Ascending aorta (tissue), 2 donors: ENCODE measurements around the gene ESX1. TPM values are rescaled to one million over a fixed set of nuclear protein-coding genes. Genes with fewer than 3 reads are reported as not detected.
"Not testable (repeated sequence)": the region's sequence is repeated elsewhere in the genome, so short reads cannot be mapped to it uniquely, and the experiment has no call there.

Experiments used
- DNase-seq, 2 donors: peaks; one replicate each; pipeline ENCODE4 v3.0.0-alpha.2; 2019; ENCODE audit warnings: low spot score in 2 of 2
- H3K27ac ChIP-seq, 2 donors: fragments of 200-600 bp; sonication (generic); one replicate each; pipeline ENCODE4 v1.5.1; 2016 to 2017; ENCODE audit warnings: mild to moderate bottlenecking in 1 of 2
- H3K27me3 ChIP-seq: fragments of 200-600 bp; sonication (generic); one replicate; pipeline ENCODE4 v1.5.1; 2017
- H3K36me3 ChIP-seq, 2 donors: fragments of 200-600 bp; sonication (generic); one replicate each; pipeline ENCODE4 v1.5.1; 2016
- H3K4me1 ChIP-seq, 2 donors: fragments of 200-600 bp; sonication (generic); one replicate each; pipeline ENCODE4 v1.5.1; 2016 to 2017; ENCODE audit warnings: mild to moderate bottlenecking in 1 of 2
- H3K4me3 ChIP-seq, 2 donors: fragments of 200-600 bp; sonication (generic); one replicate each; pipeline ENCODE4 v1.5.1; 2016 to 2017; ENCODE audit warnings: mild to moderate bottlenecking in 1 of 2
- H3K9me3 ChIP-seq, 2 donors: fragments of 200-600 bp; sonication (generic); one replicate each; pipeline ENCODE4 v1.5.1; 2016
- CTCF ChIP-seq, 3 experiments: fragments of 200-600 bp in 2 of 3; fragments of 450-650 bp in 1 of 3; sonication (generic) in 2 of 3; IDR thresholded peaks; one replicate each; pipeline ENCODE4 v1.5.1; 2016 to 2019; ENCODE audit warnings: antibody characterized with exemption in 3 of 3, mild to moderate bottlenecking in 1 of 3, moderate library complexity in 1 of 3
- intact Hi-C: fragments of 100-400 bp; cut with DNase I; formaldehyde crosslinking; loops from one replicate; pipeline ENCODE4 v1.15.1; 2023
- total RNA-seq: library from RNA; depleted of rRNA; stranded (reverse); fragments of >200 nt; gene quantifications from one replicate; pipeline ENCODE4 v1.1.0, GENCODE V29; 2016

Gene ESX1
- total RNA-seq, 1 donor from 2014 or later: not detected

GRCh38 chrX:104270212-104270611 lies 15.5 kb upstream of the ESX1 start:
- Histone ChIP-seq H3K27ac (no peak overlapping the region), H3K4me3 (no peak overlapping the region), H3K36me3 (no peaks in the 10 kb centered on the region), H3K4me1 (no peaks in the 10 kb centered on the region), H3K27me3 (no peaks in the 10 kb centered on the region), H3K9me3 (no peaks in the 10 kb centered on the region)
- intact Hi-C loops: loop anchor here (5.0 kb wide), 1 partner anchor 73 kb away; no protein-coding TSS in a partner anchor
- no peak for TF ChIP-seq CTCF (IDR thresholded peaks at IDR 0.05)
- no peak for DNase-seq

- H3K36me3 ChIP-seq: no peaks in the 10 kb centered on the region
- H3K27ac ChIP-seq: no peak overlapping the region
- no peaks in the 10 kb centered on the region for H3K9me3 ChIP-seq
- no peaks in the 10 kb centered on the region for H3K4me1 ChIP-seq
- no peak overlapping the region for H3K4me3 ChIP-seq
- H3K27me3 ChIP-seq: peaks cover 13% of the 10 kb centered on the region
- TF ChIP-seq CTCF (IDR thresholded peaks at IDR 0.05): no peak
- intact Hi-C loops: no loop called here
- DNase-seq: no peak
Measured at GRCh38 chrX:104255465-104255864, 732 bp upstream of the ESX1 start.

GRCh38 chrX:104253567-104254441 lies 929 bp downstream of the ESX1 start:
- peak overlapping the region; percentile 11 to 39 for H3K4me3 ChIP-seq
- intact Hi-C loops: no loop called here
- peaks cover 13% of the 10 kb centered on the region for H3K27me3 ChIP-seq

GRCh38 chrX:104250470-104250869 lies 4.3 kb downstream of the ESX1 start:
- H3K4me3 ChIP-seq: no peak overlapping the region
- intact Hi-C loops: no loop called here
- H3K36me3 ChIP-seq: no peaks in the 10 kb centered on the region
- no peaks in the 10 kb centered on the region for H3K9me3 ChIP-seq
- no peak for TF ChIP-seq CTCF (IDR thresholded peaks at IDR 0.05)
- DNase-seq: no peak
- H3K27me3 ChIP-seq: peaks cover 4% of the 10 kb centered on the region
- H3K4me1 ChIP-seq: no peaks in the 10 kb centered on the region
- no peak overlapping the region for H3K27ac ChIP-seq

More at GRCh38 chrX:104253567-104254441, 929 bp downstream of the ESX1 start:
- Histone ChIP-seq H3K36me3 (no peaks in the 10 kb centered on the region), H3K4me1 (no peaks in the 10 kb centered on the region), H3K9me3 (no peaks in the 10 kb centered on the region), H3K27ac (no peak overlapping the region)
- no peak for TF ChIP-seq CTCF (IDR thresholded peaks at IDR 0.05)
- DNase-seq: no peak

- H3K36me3 ChIP-seq, H3K9me3 ChIP-seq, DNase-seq, H3K4me3 ChIP-seq, H3K27me3 ChIP-seq, H3K4me1 ChIP-seq, intact Hi-C loops, H3K27ac ChIP-seq: not testable (repeated sequence)
Measured at GRCh38 chrX:104230060-104230459, 24.7 kb downstream of the ESX1 start.

- TF ChIP-seq CTCF (IDR thresholded peaks at IDR 0.05): no peak
- H3K36me3 ChIP-seq: no peaks in the 10 kb centered on the region
- DNase-seq: no peak
- H3K4me1 ChIP-seq: no peaks in the 10 kb centered on the region
- no peak overlapping the region for H3K4me3 ChIP-seq
- no peaks in the 10 kb centered on the region for H3K27me3 ChIP-seq
- no peaks in the 10 kb centered on the region for H3K9me3 ChIP-seq
- intact Hi-C loops: loop anchor here (2.0 kb wide), 1 partner anchor 22 kb away; no protein-coding TSS in a partner anchor
- H3K27ac ChIP-seq: no peak overlapping the region
Measured at GRCh38 chrX:104211187-104211586, 43.5 kb downstream of the ESX1 start.
